ENCODE measurements around the gene EIF4G1.

EIF4G1 gene

DNA sequence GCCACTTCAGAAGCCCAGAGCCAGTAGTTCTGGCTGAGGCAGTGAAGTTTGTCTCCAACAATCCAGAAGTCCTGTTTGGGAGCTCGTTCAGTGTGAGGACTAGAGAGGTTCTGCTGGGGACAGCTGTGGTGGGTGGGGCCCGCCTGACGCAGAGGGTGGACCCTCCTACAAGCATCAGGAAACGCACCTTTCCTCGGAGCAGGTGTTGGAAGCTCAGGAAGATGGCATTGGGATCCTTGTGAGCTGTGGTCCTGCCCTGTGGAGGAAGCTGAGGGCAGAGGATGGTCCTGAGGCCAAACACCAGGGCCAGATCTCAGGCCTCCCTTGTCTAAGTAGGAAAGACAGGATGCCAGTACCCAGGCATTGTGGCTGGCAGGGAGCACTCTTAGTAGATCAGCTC is 58.5 kb downstream of the EIF4G1 start:
- Histone ChIP-seq H3K27ac (no peak overlapping the region), H3K27me3 (ENCODE audit: insufficient read depth, low read depth, severe bottlenecking) (no peaks in the 10 kb centered on the region), H3K36me3 (peaks cover 23% of the 10 kb centered on the region), H3K4me3 (ENCODE audit: low read depth, low read length) (no peak overlapping the region), H3K9me3 (ENCODE audit: severe bottlenecking) (no peaks in the 10 kb centered on the region)
- no peak for DNase-seq
- TF ChIP-seq, protein P1, sequence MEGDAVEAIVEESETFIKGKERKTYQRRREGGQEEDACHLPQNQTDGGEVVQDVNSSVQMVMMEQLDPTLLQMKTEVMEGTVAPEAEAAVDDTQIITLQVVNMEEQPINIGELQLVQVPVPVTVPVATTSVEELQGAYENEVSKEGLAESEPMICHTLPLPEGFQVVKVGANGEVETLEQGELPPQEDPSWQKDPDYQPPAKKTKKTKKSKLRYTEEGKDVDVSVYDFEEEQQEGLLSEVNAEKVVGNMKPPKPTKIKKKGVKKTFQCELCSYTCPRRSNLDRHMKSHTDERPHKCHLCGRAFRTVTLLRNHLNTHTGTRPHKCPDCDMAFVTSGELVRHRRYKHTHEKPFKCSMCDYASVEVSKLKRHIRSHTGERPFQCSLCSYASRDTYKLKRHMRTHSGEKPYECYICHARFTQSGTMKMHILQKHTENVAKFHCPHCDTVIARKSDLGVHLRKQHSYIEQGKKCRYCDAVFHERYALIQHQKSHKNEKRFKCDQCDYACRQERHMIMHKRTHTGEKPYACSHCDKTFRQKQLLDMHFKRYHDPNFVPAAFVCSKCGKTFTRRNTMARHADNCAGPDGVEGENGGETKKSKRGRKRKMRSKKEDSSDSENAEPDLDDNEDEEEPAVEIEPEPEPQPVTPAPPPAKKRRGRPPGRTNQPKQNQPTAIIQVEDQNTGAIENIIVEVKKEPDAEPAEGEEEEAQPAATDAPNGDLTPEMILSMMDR (IDR thresholded peaks at IDR 0.05; ENCODE audit: low read depth, low read length), result no peak

DNA sequence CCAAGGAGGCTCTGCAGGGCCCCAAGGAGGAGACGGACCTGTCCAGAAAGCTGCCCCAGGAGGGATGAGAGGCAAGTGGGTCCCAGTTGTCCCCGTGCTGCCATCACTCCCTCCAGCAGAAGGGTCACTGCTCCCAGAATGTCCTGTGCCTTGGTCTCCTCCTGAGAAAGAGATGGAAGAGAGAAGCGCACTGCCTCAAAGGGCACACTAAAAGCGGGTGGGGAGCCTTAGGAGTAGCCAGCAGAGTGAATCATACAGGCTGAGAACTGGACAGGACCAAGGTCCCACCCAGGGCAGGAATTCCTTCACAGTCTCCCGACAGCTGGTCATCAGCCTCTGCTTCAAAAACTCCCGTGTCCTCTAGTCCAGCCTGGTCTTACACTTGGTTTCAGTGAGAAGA is 59.0 kb downstream of the EIF4G1 start:
- TF ChIP-seq, protein P1 (IDR thresholded peaks at IDR 0.05; ENCODE audit: low read depth, low read length), result no peak
- H3K36me3 ChIP-seq, result peaks cover 18% of the 10 kb centered on the region
- H3K27me3 ChIP-seq (ENCODE audit: insufficient read depth, low read depth, severe bottlenecking), result no peaks in the 10 kb centered on the region
- H3K9me3 ChIP-seq (ENCODE audit: severe bottlenecking), result no peaks in the 10 kb centered on the region
- DNase-seq, result no peak
- H3K4me3 ChIP-seq (ENCODE audit: low read depth, low read length), result no peak overlapping the region
- no peak overlapping the region for H3K27ac ChIP-seq

DNA sequence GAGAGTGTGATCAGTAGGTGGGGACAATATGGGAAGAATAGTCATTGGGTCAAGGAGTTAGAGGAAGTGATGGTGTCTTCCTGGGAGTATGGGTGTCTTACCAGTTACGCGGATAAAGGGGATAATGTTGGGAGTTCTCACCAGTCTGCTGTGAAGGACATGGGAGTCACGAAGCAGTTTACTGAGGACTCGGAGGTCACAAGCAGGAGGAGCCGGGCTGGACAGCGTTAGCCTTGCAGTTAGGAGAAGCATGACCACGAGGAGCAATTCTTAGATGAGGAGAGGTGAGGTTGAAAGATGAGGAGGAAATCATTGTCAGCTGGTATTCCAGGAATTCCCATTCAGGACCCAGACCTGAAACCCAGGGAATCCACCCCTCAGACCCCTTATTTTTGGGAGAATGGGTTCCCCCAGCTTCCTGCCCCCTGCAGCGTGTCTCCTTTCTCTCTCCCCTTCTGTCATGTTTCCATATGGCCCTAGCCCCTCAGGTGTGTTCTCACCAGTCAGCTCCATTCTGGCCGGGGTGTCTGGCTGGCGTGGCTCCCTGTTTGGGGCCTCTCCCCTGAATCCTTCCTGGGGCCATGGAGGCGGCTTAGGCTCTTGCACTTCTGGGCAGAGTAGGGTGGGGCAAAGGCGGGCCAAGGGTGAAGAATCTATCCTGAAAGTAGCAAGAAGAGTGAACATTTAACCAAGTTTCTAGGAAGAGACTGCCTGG is 61.5 kb downstream of the EIF4G1 start:
- no peaks in the 10 kb centered on the region for H3K27me3 ChIP-seq (ENCODE audit: insufficient read depth, low read depth, severe bottlenecking)
- H3K36me3 ChIP-seq, result peaks cover 7% of the 10 kb centered on the region
- no peak overlapping the region for H3K4me3 ChIP-seq (ENCODE audit: low read depth, low read length)

DNA sequence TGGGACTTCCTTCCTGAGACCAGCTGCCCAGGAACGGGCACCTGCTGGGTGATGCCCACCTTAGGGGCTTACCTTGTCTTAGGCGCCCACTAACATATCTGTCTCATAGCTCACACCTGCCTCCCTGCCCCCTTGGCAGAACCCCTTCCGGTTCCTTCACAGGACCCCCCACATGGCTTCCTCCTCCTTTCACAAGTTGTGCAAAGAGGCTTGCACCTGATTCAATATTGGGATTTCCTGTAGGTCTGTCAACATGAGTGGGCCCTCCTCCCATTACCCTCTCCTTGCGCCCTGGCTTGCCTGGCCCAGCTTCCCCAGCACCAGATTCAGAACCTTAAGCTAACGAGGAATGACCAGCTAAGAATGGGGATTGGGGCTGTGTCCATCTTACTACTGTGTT is 63.0 kb downstream of the EIF4G1 start:
- H3K27ac ChIP-seq, result peak overlapping the region; percentile 69
- H3K4me3 ChIP-seq (ENCODE audit: low read depth, low read length), result peak overlapping the region; percentile 25
- DNase-seq, result no peak
- H3K27me3 ChIP-seq (ENCODE audit: insufficient read depth, low read depth, severe bottlenecking), result no peaks in the 10 kb centered on the region
- TF ChIP-seq, protein P1 (IDR thresholded peaks at IDR 0.05; ENCODE audit: low read depth, low read length), result no peak
- no peaks in the 10 kb centered on the region for H3K9me3 ChIP-seq (ENCODE audit: severe bottlenecking)
- peaks cover 12% of the 10 kb centered on the region for H3K36me3 ChIP-seq

More for the DNA sequence above, 61.5 kb downstream of the EIF4G1 start:
- DNase-seq, result no peak
- peak overlapping the region; percentile 69 for H3K27ac ChIP-seq
- H3K9me3 ChIP-seq (ENCODE audit: severe bottlenecking), result no peaks in the 10 kb centered on the region
- TF ChIP-seq, protein P1 (IDR thresholded peaks at IDR 0.05; ENCODE audit: low read depth, low read length), result no peak

DNA sequence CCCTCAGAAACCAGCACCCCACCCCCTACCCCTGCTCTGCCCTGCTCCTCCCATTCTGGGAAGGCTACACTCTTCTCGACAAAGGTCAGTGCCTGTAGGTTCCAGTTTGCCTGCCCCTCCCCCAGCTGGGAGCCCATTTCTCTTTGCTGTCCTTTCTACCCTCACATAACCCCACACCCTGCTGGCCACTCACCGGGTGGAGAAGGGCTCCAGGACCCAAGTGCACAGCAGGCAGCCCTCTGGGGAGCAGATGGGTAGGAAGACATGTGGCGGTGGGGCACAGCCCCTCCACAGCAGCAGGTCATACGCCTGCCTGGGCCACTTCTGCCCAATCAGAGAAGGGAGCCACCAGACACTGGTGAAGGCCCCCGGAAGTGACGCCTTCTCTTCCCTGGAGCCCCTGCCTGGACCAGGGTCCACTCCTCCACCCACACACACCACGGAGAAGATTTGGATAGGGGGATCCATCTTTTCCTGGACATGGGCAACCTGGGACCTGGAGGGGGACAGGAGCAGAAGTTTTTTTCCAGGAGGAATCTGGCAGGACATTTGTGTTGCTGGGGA is 63.6 kb downstream of the EIF4G1 start, which contains the start of gene THPO:
Gene THPO (minus strand): TSS at position 326 of the 564 bp plus-strand sequence. CDS start 1,948 bp downstream, outside the sequence.
- Histone ChIP-seq H3K27me3 (ENCODE audit: insufficient read depth, low read depth, severe bottlenecking) (no peaks in the 10 kb centered on the region), H3K36me3 (peaks cover 13% of the 10 kb centered on the region), H3K9me3 (ENCODE audit: severe bottlenecking) (no peaks in the 10 kb centered on the region), H3K27ac (peak within 1 kb of the TSS; percentile 69), H3K4me3 (ENCODE audit: low read depth, low read length) (peak within 1 kb of the TSS; percentile 25)
- peak; percentile 95 for DNase-seq
- TF ChIP-seq, protein P1 (IDR thresholded peaks at IDR 0.05; ENCODE audit: low read depth, low read length), result no peak
